ENCODE results near the gene TRIM60.
"Not testable (repeated sequence)": the region's sequence is repeated elsewhere in the genome, so short reads cannot be mapped to it uniquely, and the experiment has no call there.

TRIM60 gene

GRCh38 chr4:165053645-165054044 lies 21.8 kb downstream of the TRIM60 start, which contains the start of gene TRIM75:
TRIM75 (plus strand) TSS chr4:165053866; CDS start chr4:165059148, 5,282 bp downstream.
- no peak for DNase-seq

GRCh38 chr4:165055601-165056000 lies 23.8 kb downstream of the TRIM60 start:
- no peak for DNase-seq

GRCh38 chr4:165058666-165059065 lies 26.9 kb downstream of the TRIM60 start:
- DNase-seq, result no peak

- no peak for DNase-seq
Measured at GRCh38 chr4:165059386-165059785, 27.6 kb downstream of the TRIM60 start.

DNA sequence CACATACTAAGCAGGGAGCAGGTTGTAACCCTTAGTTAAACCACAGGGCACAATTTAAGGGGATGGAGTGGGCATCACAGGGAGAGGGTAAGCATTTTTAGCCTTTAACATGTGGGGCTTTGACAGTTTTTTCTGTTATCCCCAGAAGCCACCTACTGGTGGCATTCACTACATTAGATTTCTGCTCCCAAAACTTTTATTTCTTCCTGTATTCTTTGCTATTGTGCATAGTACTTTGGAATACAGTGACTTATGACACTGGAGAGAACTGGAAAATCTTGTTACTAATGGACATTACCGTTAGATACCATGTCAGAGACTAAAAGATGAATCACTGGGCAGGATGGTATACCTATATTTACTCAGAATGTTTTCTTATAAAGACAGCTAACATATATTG lies 29.1 kb downstream of the TRIM60 start:
- no peak for DNase-seq

GRCh38 chr4:165070560-165070959 lies 38.8 kb downstream of the TRIM60 start:
- no peak for DNase-seq

DNA sequence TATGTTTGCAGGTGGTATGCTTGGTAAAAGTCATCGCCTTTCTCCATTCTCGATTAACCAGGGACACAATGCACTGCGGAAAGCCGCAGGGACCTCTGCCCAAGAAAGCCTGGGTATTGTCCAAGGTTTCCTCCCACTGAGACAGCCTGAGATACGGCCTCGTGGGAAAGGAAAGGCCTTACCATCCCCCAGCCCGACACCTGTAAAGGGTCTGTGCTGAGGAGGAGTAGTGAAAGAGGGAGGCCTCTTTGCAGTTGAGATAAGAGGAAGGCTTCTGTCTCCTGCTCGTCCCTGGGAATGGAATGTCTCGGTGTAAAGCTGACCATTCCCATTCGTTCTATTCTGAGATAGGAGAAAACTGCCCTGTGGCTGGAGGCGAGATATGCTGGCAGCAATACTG lies 41.5 kb downstream of the TRIM60 start:
- not testable (repeated sequence) for DNase-seq

DNA sequence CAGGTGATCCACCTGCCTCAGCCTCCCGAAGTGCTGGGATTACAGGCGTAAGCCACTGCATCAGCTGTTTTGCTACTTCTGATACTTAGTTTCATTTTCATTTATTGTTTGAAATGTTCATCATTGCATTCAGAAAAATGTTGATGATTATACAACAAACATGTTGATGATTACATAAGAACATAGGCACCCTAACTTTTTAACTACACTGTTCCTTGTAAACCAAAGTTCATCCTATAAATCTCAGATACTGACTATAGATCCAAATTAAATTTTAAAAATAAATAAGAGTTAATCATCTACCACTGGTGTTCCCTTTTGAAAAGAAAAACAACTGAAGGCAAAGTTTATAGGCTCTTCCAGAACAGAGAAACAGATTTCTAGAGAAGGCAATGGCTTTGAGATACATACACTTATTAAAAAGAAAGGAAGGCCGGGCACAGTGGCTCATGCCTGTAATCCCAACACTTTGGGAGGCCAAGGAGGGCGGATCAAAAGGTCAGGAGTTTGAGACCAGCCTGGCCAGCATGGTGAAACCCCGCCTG lies 45.3 kb downstream of the TRIM60 start:
- no peak for DNase-seq

GRCh38 chr4:165079476-165079875 lies 47.7 kb downstream of the TRIM60 start:
- no peak for DNase-seq

- not testable (repeated sequence) for DNase-seq
Measured at GRCh38 chr4:165084787-165085186, 53.0 kb downstream of the TRIM60 start.

GRCh38 chr4:165085946-165086345 lies 54.1 kb downstream of the TRIM60 start:
- no peak for DNase-seq

DNA sequence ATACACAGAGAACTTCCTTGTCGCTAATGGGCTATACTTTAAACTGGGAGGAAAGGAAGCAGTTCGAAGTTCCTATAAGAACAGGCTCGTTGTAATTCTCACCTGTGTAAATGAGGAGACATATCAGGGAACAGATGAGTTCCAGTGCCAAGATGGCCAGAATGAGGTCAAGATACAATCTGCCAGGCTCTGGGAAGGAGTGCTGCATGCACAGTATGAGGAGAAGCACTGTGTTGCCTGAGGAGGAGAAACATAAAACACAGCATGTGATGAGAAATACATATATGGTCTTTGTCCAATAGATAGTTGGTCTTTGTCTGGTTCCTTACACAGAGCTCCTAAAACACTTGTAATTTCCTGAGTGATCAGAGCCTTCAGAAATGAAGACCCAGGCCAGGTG lies 56.6 kb downstream of the TRIM60 start:
- DNase-seq, result no peak

All from fibroblast of skin of abdomen (primary cell).